ENCODE data around the gene CCDC57.

Gene CCDC57

DNA sequence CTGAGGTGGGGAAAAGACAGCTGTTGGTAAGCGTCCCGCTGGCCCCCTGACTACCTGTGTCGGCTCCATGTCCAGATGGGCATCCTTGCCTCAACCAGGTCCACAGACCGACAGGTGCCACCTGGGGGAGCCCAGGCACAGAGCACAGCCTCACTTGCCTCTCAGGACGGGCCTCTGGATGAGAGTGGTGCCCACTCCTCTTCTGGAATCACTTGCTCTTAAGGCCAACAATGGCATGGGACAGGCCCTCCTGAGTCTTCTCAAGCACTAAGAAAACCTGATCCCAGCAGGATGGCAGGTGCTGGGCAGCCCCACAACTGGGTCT is 33.4 kb upstream of the CCDC57 start:
- DNase-seq (ENCODE audit: low read depth in 2 of 2): no peak

DNA sequence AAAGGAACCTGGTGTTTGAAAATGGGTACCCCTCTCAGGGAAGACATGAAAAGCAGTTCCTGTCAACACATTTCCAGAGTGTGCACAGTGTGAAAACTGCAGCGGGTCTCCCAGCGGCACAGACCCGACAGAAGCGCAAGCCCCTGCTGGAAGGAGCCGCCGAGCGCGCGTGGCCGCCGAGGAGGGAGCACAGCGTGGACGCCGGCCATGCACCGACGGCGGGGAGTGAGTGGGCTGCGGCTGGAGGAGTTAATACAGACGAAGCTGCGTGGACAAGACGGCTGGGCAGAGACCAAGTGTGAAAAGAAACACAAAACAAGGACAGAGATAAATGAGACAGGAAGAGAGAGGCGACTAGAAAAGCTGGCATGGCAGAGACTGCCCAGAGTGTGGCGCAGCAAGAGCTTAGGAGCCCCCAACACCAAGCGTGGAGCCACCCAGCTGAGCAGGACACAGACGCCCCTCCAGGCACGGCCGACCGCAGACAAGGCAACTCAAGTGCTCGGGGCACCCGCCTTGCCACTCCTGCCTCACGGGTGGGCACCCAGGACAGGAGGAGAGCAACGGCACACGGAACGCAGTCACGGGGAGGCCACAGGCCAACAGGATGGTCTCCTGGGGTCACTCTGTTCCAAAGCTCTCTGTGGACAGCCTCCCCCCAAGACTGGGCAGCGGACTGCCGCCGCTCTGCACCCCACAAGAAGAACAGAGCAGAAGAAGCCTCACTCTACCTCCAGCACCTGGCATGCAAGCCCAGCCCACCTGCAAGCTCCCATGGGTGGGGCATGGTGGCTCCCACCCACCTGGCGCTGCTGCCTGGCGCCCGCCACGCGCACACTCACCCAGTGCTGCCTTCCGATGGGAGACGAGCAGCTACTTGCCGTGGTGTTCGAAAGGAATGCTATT is 32.7 kb upstream of the CCDC57 start:
- DNase-seq (ENCODE audit: low read depth in 2 of 2): no peak

DNA sequence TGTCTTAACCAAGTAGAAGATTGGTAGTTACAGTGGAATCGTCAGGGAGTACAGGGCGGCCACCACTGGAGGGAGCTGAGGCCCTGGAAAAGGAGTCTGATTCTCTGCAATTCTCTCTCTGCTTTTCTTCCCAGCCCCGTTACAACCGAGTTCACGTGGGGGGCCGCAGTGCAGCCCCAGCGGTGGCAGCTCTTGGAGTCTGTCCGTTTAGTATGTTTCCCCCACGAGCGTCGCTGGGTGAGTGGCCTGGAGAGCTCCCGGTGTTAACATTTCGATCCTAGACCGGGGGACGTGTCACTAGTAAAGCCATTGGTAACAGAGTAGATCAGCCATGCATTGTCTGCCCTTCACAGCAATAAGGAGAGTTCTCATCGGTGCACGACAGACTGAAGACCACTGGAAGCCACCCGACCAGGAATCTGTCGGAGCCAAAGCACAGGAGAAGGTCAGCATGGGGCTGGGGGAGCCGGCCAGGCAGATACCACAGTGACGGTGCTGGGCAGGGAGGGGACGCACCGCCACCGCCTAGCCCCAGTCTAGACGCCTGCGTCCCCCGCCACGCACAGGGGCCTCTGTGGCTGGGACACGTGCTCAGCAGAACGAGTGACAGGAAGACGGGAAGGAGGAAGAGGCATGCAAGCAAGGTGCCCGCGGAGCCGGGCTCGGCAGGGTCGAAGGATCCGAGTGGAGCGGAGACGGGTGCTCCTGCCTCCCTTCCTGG is 31.9 kb upstream of the CCDC57 start:
- no peak for DNase-seq (ENCODE audit: low read depth in 2 of 2)

- no peak for DNase-seq (ENCODE audit: low read depth in 2 of 2)
These were observed 31.2 kb upstream of the CCDC57 start for GRCh38 chr17:82243648-82244412.

- no peak for DNase-seq (ENCODE audit: low read depth in 2 of 2)
These were observed 30.5 kb upstream of the CCDC57 start for GRCh38 chr17:82242977-82243647.

GRCh38 chr17:82242698-82242976 is 30.0 kb upstream of the CCDC57 start:
- DNase-seq (ENCODE audit: low read depth in 2 of 2): no peak

DNA sequence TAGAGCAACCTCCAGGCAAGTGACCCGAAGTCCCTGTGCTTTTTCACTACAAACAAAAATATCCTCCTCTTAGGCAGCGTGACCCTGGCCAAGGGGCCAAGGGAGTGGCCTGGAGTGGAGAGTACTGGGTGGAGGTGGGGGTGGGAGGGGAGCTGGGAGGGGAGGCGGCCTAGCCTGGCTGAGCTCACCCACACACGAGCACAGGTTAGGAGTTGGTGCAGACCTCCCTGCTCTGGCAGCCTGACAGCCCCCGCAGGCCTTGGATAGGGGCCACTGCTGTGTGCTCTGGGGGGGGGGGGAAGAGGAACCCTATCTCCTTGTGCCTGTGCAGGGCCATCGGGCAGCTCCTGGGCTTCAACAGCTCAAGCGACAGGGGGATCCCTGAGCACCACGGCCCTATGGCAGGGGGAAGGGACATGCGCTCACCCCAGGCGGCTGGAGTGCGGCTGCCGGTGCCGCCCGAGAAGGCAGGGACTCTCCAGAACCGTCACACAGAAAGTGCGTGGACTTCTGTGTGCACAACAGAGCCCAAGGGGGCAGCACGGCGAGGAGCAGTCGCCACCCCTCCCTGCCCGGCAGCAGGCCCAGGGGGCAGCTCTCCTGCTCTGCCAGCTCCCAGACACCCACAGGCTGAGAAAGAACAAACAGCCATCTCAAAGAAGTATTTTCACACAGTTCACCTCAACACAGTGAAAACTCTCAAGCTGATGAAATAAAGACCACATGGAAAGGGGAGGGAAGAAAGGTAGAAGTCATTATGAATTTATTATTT is 29.5 kb upstream of the CCDC57 start:
- DNase-seq (ENCODE audit: low read depth in 2 of 2): no peak

DNA sequence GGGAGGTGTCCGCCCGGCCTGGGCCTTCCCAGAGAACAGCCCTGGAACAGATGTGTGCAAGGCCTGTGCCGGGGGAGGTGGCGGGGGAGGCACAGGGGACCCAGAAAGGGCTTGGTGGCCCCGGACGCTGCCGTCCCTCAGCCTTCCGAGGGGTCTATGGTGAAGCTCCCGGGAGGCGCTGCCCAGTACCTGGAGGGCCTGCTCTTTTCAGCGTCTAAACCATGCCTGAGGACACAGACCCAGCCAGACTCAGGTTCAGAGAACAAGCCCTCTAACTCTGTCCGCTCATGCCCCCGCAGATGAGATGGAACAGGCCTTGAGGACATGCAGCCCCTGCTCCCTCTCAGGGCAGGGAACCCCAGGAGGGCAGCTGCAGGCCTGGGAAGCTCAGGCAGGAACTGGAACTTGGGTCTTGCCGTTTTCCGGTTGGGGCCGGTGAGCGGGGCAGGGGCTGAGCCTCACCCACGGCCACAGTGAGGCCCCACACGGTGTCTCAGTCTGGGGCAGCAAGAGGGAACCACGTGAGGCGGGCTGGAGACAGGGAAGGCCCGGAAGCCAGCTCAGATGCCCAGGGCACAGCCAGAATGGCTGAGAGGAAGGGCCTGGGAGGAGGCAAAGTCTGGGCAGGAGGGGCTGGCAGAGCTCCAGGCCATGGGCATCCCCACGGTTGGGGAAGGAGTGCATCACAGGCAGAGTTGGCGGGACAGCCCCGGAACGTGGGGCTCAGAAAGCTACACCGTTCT is 28.7 kb upstream of the CCDC57 start:
- no peak for DNase-seq (ENCODE audit: low read depth in 2 of 2)

GRCh38 chr17:82240506-82241182 is 28.0 kb upstream of the CCDC57 start:
- DNase-seq (ENCODE audit: low read depth in 2 of 2): no peak

GRCh38 chr17:82239926-82240505 is 27.4 kb upstream of the CCDC57 start:
- no peak for DNase-seq (ENCODE audit: low read depth in 2 of 2)

GRCh38 chr17:82239401-82239925 is 26.8 kb upstream of the CCDC57 start:
- no peak for DNase-seq (ENCODE audit: low read depth in 2 of 2)

GRCh38 chr17:82238472-82239201 is 26.0 kb upstream of the CCDC57 start:
- DNase-seq (ENCODE audit: low read depth in 2 of 2): peak in 1 of 2 donors; percentile 35

DNA sequence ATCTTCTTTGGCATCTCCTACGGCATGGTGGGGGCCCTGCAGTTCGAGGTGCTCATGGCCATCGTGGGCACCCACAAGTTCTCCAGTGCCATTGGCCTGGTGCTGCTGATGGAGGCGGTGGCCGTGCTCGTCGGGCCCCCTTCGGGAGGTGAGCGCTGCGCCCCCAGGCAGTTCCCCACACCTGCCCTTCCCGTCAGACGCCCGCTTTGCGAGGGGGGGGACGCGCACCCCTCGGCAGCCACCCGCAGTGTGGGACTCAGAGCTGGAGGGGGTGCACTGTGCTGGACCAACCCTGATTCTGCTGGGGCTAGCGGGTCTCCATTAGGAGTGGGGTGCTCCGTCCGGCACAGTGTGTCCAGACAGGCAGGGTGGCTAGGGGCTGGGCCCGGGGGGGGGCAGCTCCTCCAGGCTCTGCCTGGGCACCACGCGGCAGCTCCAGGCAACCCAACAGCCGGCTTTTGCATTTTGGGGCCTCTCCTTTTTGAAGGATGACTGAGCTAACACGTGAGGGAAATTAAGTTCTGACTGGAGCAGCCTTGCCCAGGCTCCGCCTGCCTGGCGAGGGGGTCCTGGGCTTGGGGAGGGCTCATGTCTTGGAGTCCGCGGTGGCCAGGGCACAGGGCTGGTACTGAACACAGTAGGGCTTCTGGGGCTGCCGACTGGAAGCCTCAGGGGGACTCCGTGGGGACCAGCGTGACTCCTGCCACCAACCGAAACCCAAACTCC is 25.3 kb upstream of the CCDC57 start:
- DNase-seq (ENCODE audit: low read depth in 2 of 2): no peak

DNA sequence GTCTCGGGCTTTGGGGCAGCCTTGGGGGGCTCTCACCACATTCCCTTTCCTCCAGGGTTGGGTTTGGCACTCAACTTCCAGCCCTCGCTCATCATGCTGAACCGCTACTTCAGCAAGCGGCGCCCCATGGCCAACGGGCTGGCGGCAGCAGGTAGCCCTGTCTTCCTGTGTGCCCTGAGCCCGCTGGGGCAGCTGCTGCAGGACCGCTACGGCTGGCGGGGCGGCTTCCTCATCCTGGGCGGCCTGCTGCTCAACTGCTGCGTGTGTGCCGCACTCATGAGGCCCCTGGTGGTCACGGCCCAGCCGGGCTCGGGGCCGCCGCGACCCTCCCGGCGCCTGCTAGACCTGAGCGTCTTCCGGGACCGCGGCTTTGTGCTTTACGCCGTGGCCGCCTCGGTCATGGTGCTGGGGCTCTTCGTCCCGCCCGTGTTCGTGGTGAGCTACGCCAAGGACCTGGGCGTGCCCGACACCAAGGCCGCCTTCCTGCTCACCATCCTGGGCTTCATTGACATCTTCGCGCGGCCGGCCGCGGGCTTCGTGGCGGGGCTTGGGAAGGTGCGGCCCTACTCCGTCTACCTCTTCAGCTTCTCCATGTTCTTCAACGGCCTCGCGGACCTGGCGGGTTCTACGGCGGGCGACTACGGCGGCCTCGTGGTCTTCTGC is 24.6 kb upstream of the CCDC57 start:
- DNase-seq (ENCODE audit: low read depth in 2 of 2): no peak

- DNase-seq (ENCODE audit: low read depth in 2 of 2): peak in 1 of 2 donors; percentile 46
These were observed 23.7 kb upstream of the CCDC57 start for GRCh38 chr17:82236142-82236971.

DNA sequence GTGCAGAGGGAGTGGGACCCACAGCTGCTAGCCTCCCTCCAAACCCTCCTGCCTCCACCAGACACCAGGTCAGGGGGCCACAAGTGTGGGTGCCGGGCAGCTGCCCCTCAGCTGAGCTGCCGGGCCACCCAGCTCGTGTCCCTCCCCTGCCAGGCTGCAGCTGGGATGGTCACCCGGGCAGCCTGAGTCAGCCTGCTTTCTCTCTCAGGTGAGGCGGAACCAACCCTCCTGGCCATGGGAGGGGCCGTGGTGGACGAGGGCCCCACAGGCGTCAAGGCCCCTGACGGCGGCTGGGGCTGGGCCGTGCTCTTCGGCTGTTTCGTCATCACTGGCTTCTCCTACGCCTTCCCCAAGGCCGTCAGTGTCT is 23.1 kb upstream of the CCDC57 start:
- no peak for DNase-seq (ENCODE audit: low read depth in 2 of 2)

Data from stimulated activated CD4-positive, alpha-beta T cell treated with anti-CD3 and anti-CD28 coated beads, Interleukin-1b, Interleukin-23, amount 100 ng/mL, for 1 hour (primary cell).